GM21528 (cell line): Measurements from ENCODE around the gene GRID2.

Experiments
- ATAC-seq: cut with Tn5 transposase; IDR thresholded peaks from one replicate; pipeline ENCODE4 v1.9.1; 2021; ENCODE audit warnings: mild to moderate bottlenecking, moderate library complexity; ENCODE audit not compliant: unreplicated experiment, low FRiP score

Gene GRID2

DNA sequence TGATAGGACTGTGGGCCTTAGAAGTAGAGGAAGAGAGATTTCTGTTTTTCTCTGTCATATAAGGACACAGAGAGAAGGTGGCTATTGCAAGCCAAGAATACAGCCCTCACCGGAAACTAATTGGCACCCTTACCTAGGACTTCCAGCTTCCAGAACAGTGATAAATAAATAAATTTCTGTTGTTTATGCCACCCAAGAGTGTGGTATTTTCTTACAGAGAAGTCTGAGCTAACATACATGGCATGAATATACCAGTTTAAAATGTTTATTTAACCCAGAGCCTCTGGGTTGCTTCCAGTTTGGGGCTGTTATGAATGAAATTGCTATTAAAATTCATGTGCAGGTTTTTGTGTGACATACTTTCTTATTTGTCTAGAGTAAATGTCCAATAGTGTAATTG, 870.8 kb downstream of the GRID2 start:
- ATAC-seq: no peak

DNA sequence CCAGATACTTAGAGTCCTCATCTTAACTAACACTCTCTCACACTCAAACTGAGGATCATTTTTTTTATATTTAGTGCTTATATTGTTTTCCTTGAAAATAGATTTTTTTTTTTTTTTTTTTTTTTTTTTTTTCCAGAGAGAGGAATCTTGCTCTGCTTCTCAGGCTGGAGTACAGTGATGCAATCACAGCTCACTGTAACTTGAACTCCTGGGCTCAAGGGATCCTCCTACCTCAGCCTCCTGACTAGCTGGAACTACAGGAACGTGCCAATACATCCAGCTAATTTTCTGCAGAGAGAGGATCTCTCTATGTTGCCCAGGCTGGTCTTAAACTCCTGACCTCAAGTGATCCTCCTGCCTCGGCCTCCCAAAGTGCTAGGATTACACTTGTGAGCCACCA, 874.5 kb downstream of the GRID2 start:
- ATAC-seq: no peak

DNA sequence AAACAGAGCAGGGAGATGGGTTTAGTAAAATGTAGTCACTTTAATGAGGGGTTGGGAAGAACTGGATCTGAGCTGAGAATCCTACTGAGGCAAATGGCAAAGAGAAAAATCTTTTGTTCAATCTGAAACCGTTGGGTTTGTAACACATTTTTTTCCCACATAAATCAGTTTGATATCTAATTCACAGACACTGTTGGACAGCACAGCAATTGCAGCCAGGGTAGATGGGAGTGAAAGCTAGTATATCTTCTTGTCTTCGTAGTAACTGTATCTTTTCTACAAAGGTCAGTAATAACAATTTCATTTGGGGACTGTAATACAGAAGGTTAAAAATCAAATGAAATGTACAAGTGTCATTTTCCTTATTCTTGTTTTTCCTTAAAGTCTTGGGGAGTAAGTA, 875.3 kb downstream of the GRID2 start:
- ATAC-seq: no peak

DNA sequence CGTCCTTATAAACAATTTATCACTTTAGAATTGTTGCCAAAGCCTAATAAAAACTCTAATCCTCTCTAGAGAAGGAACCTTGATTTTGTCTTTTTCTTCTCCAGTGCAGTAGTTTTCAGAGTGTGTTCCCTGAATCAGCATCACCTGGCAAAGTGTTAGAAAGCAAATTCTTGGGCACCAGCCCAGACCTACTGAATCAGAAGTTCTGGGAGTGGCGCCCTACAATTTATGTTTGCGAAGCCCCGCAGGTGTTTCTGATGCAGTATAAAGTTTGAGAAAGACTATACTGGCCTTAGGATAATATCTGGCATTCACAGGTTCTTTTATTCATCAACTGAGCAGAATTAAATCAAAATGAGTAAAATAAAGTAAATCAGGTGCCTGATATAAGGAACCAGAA, 879.0 kb downstream of the GRID2 start:
- ATAC-seq: no peak

DNA sequence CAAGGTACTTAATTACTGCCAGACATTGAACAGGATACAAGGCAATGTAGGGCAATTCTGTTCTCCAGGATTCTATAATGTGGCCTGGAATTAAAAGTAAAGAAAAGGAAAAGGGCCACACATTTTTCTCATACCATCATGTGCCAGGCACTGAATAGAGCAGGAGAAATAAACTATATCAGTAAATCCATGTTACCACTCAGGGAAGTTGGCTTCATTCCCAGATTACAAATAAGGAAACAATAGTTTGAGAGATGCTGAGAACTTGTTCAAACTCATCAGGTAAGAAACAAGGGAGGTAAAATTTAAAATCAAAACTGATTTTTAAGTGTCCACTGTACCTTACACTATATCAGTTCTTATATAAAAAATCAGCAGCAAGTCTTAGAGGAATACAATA, 879.8 kb downstream of the GRID2 start:
- ATAC-seq: no peak

DNA sequence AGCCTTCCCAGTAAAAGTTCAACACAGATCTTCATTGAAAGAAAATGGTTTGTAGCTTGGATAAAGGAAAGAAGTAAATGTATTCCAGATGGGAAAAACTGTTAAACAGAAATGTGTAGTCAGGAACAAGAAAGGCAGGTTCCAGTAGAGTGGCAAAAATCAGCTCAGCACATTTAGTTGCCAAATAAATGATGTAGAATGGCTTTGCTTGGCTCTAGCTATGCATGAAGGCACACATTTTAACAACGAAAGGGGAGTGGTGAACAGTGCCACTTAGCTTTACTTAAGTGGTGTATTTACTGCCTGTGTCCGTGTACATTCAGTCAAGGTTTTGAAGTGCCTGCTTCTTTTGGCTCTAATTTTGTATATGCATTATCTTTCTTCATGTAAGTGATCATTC, 880.3 kb downstream of the GRID2 start:
- ATAC-seq: no peak

DNA sequence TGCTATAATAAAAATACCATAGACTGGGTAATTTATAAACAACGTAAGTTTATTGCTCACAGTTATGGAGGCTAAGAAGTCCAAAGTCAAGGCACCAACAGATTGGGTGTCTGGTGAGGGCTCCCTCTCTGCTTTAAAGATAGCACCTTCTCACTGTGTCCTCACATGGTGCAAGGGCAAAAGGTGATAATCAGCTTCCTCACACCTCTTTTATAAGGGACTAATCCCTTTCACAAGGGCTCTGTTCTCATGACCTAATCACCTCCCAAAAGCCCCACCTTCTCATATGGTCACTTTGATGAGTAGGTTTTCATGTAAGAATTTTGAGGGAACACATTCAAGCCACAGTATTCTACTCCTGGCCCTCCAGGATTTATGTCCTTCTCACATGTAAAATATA, 883.1 kb downstream of the GRID2 start:
- no peak for ATAC-seq

DNA sequence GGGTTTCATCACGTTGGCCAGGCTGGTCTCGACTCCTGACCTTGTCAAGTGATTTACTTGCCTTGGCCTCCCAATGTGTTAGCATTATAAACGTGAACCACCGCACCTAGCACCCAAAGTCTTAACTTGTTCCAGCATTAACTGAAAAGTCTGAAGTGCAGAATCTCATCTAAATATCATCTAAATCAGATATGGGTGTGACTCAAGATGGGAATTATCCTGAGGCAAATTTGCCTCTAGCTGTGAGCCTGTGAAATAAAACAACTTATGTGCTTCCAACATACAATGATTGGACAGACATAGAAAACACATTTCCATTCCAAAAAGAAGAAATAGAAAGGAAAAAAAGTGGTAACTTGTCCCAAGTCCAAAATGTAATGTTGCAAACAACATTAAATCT, 883.7 kb downstream of the GRID2 start:
- ATAC-seq: no peak

DNA sequence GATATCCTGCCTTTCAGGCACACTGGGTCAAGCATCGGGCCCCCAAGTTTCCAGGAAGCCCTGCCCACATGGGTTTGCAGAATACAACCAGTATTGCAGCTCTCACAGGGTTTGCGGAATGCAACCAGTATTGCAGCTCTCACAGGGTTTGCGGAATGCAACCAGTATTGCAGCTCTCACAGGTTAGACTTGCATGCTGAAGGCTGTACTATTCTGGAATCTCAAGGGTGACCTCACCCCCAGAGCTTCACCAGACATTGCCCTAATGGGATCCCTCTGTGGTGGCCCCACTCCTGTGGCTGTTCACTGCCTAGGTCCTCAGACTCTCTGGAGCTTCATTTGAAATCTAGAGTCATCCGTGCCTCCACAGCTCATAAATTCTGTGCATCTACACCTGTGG, 884.1 kb downstream of the GRID2 start:
- no peak for ATAC-seq

DNA sequence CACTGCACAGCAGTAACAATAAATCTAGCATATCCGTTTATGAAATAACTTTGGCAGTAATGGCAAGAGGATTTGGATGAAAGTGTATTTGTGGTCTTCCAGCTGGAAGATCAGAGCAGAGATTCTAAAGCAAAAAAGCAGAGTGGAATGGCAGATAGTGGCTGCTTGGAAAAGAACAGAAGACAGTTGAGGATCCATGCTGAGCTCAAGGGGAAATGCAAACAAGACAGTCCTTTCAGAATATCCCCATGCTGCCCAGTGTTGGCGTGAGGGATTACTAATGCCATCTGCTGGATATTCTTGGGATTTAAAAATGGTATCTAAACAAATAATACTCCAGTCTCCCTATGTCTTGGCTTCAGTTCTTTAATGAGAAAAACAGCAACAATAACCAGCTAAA, 895.7 kb downstream of the GRID2 start:
- no peak for ATAC-seq

DNA sequence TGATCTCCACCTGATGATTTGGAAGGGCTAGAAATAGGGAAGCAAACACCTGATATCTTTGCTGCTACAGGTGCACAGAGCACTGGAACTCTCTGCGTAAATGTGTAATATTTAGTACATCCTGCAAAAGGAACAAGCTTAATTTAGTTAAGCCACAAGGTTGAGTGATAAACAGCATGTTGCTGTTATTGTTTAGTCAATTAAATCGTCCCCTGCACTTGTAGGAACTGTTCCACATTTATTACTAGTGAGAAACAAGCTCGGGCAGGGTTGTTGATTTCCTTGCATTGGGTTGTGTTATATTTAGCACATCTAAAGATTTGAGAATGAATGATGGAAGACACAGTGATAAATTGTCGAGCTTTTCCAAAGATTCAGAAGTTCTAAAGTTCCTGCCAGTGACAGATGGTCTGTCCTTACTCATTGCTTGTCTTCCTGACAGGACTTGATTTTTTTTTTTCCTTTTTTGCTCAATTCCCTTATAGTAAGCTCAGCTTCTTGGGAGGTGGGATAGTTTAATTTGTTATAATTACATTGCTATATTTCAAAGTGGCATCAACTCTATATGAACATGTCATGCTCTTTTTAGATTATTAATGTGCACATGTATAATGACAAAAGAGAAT, 897.8 kb downstream of the GRID2 start:
- ATAC-seq: no peak

DNA sequence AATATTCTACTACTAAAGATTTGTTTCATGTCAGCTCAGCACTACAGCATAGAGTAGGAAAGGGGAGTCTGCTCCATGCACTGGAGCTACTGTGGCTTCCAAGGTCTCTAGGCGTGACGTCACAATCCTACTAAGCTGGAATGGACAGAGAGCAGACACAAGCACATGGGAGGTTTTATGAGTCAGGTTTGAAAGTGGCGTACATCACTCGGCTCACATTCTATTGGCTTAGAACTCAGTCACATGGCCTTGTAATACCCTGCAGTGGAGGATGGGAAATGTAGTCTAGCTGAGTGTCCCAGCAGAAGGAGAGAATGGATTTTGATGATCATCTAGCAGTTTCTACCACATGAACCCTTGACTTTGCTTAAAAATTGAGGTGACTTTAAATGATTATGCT, 899.9 kb downstream of the GRID2 start:
- ATAC-seq: no peak

DNA sequence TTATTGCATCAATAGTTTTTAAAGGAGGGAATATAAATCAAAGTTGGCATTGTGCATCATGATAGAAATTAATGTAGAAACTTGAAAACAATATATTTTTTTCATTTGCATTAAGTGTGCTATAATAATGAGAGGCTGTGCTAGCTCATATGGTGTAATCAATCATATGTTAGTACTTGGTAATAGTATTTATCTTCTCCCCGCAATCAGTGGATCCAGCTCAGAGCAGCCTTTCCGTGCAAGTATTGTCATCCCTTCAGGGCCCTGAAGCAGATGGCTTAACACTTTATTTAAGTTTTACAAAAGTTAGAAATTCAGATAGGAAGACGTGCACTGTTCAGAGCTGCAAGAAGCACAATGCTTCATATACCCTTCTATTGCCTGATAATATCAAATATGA, 908.5 kb downstream of the GRID2 start:
- ATAC-seq: no peak

DNA sequence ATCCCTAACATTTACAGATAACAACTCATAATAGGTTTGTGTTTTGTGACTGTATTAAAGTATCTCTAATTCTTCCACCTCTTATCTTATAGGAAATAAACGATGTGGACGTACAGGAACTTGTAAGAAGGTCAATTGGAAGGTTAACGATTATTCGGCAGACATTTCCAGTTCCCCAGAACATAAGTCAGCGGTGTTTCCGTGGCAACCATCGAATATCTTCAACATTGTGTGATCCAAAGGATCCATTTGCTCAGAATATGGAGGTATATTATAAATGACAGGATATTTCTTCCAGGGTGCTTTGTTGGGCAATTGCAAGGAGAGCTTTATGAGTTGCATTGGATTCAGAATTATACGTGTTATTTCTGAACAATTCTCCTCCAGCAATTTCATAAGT, 912.9 kb downstream of the GRID2 start:
- no peak for ATAC-seq

DNA sequence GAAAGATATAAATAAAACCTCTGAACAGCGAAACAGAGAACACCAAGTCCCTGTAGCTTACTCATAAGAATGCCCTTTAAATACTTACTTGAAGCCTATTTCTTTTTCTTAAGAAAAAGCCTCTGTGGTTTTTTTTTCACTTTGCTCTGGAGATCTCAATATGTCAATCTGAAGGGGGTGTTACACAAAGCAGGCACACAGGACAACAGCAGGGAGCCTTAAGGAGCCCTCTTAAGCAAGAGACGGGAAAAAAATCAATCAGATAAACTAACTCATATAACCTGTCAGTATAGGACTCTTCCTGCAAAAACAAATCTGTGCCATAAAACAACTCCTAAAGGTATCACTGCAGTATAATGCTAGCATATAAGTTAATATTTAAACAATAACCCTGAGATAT, 913.7 kb downstream of the GRID2 start:
- ATAC-seq: no peak

DNA sequence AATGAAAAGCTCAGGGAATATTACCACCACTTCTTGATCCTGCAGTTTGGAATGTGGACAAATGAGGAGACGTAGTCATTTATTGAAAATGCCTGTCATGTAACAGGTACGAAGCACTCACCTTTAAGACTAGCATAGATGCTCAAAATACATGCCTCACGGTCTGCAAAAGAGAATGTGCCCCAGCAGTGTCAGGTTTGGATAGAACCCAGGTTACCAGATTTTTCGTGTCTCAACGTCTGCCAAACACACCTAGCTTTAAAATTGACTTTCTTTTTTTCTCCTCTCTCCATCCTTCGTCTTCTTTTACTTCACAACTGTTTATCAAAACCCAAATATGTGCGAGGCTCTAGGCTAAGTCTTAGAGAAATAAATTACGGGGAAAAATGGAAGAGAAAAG, 918.0 kb downstream of the GRID2 start:
- no peak for ATAC-seq

DNA sequence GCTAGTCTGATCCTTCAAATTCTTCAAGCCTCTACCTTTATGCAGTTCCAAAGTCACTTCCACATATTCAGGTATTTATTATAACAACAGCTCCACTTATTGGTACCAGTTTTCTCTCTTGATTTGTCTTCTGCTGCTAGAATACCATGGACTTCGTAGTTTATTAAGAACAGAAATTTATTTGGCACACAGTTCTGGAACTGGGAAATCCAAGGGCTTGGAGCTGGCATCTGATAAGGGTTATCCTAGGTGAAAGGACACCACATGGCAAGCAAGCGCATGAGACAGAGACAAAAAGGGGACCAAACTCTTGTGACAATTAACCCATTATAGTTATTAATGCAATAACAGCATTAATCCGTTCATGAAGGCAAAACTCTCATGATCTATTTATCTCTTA, 924.3 kb downstream of the GRID2 start:
- no peak for ATAC-seq

DNA sequence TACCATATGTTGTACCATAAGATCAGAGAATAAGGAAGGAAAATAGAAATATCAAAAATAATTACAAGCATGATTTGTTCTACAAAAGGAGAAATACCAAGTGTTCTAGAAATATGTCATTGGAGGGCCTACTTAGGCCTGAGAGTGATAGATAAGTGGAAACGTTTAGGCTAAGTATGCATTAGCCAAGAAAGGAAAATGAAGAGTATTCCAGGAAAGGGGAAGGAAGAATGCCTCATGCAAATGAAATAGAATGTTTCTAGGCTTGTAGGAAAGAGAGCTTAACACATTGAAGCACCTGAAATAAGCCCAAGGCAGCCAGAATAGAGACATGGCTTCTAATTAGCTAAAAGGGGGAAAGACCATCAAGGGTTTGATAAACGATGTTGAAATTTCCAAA, 929.1 kb downstream of the GRID2 start:
- ATAC-seq: no peak

DNA sequence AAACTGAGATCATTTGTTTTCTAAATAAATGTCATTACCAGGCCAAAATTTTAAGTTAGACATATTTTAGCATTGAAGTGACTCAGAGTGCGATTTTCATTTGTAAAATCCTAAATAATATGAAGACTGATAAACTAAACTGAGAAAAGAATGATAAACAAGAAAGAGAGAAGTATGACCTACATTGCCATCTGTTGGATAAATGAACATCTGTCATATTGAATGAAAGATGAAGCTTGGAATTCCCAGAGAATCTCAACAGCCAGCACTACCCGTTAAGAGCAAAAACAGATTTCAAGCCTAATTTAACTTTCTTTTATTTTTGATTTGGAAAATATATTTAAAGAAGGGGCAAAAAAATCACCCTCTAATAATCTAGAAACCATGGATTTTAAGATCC, 933.8 kb downstream of the GRID2 start:
- ATAC-seq: no peak

DNA sequence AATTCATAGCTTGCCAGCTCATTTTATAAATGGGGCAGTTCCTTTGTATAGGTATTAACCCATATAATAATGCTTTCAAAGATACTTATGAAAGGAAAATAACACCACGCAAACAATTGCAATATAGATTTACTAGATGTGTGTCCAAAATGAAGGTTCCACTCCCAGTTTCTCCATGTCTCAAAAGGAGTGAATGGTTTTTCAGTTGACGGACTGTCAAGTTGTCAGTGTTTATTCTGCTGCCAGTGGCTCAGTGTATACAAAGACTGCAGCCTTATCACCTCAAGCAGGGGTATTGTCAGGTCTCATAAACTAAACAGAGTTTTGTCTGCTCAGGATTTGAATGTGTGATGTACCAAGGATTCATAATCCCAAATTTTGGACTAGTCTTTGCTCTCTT, 939.5 kb downstream of the GRID2 start:
- ATAC-seq: no peak

DNA sequence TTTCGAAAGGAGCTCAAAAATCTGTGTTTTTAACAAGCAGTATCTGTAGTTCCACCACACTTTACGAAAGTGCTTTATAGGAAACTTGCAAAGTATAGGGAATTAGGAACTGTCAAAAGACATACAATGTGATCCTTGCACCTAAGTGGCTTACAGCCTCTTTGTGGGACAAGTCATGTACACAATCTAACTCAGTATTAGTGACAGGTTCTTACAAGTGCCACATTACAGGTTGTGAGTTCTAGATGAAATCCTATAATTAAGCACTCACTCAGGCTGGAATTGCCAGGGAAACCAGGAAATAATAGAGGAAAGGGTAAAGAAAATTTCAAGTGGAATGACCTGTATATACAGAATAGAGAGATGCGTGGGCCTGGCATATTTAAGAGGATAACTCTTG, 957.4 kb downstream of the GRID2 start:
- no peak for ATAC-seq

DNA sequence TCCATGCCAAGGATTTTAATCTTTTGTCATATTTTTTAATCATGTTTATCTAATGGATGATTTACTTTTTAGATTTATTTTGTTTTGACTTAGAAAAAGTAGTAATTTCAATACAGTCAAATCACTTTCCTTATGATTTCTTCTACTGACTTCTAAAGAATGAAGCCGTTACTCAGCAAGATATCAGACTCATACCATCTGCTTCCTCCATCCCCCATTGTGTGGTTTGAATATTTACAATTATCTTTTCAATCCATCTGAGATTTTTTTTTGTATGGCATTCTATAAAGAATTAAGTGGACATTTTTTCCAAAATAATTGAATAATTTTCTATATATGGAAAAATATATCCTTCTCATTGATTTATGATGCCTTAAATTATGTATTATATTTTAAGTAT, 959.4 kb downstream of the GRID2 start:
- no peak for ATAC-seq

DNA sequence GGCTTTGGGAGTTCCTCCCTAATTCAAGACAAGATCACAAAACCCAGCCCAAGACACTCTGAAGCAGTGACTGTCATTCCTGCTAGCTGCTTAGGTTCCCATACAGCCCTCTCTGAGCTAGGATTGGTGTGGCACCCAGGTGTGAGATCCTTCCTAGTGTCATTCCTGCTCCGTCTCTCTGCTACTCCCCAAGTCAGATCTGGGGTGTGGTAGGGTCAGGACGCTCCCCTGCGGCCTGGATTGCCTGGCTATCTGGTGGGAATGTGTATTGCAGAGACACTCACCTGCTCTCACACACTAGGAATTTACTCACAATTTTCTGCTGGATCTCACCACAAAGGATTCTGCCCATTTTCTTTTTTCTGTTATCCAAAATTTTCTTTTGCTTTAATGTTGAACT, 964.0 kb downstream of the GRID2 start:
- ATAC-seq: no peak
